Head of caudate nucleus (tissue), 42 donors: ENCODE data around the gene TBXAS1.

Experiments
- DNase-seq, 42 donors: peaks; one replicate each; pipeline versions ENCODE4 v3.0.0 to v3.0.0-alpha.2; 2020 to 2021; ENCODE audit warnings: mixed read lengths in 7 of 42
- intact Hi-C: fragments of 100-400 bp; cut with DNase I; formaldehyde crosslinking; loops from one replicate; pipeline ENCODE4 v1.15.0; 2022

Gene TBXAS1

DNA sequence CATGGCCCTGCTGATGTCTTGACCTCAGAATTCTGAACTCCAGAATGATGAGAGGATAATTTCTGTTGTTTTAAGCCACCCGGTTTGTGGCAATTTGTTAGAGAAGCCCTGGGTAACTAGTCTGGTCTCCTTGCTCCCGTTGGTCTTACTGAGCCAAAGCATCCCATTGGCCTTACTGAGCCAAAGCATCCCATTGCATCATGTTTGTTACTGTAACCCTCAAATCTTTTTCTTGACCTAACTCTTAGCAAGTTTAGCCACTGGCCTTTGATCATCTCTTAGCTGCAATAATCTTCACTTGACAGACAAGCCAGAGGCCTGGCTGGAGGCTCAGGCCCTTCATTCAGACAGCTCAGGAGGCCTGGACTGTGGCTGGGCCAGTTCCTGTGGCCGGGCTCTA, 21.8 kb downstream of the TBXAS1 start:
- intact Hi-C loops, result loop anchor here (2.0 kb wide), 1 partner anchor 18 kb away; no protein-coding TSS in a partner anchor
- no peak for DNase-seq

DNA sequence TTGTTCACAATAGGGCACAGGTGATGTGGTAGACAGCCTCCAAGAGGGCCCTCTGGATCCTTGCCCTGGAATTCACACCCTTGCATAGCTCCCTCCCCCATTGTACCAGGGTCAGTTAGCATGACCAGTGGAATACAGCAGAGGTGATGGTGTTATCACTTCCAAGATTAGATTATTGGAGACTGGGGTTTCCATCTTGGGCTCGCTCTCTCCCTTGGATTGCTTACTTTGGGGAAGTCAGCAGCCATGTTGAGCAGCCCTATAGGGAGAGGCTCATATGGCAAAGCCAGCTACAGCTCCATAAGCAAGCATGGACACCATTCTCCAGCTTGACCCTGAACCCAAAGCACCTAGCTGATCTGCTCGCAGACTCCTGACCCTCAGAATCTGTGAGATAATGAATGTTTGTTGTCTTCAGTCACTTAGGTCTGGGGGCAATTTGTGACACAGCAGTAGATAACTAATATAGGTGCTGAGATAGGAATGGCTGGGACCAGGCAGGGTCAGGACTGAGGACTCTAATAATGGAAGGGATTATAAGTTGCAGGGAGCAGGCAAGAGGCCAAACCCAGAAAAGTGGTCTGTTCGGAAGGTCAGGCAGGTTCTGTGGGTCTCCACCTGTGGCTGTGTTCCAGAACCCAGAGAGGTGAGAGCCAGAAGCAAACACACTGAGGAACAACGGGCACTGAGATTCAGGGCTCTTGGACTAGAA, 22.9 kb downstream of the TBXAS1 start:
- intact Hi-C loops, result loop anchor here (2.0 kb wide), 1 partner anchor 17 kb away; no protein-coding TSS in a partner anchor
- no peak for DNase-seq

DNA sequence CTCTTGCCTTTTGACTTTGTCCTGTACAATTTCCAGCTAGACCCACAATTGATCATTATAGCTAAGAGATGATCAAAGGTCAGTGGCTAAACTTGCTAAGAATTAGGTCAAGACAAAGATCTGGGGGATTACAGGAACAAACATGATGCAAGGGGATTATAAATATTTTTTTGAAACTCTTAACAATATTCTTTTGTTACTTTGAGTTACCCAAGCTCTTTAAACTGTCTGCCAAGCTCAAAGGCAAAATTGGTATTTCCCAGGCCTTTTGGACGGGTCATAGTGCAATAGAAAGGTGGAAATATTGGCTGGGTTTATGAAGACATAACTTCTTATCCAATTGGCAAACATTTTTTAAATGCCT, 23.4 kb downstream of the TBXAS1 start:
- intact Hi-C loops, result no loop called here
- no peak for DNase-seq

DNA sequence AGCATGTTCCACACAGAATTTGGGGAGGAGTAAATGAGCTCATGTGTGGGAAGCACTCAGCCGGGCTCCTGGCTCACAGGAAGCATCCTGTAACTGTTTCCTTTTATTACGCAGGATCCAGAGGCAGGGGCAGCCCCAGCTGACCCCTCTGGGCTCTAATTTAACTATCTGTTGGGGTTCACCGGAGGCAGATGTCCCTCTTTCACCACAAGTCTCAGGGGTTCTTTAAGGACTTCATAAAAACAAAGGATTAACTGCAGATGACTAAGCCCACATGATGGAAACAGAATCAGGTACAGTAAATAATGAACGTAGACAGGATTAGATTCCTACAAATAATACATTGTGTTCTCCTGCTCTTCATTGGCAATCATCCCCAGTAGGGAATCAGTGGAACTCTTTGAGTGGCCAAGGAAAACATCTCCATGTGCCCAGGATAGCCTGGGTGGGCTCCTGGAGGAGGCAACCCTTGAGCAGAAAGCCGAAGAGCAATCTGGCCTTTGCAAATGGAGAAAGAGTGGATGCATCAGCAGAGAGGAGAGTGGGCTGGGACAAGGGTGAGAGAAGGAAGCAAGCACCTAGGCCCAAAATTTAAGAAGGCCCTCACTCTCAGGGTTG, 24.6 kb downstream of the TBXAS1 start:
- intact Hi-C loops, result no loop called here
- no peak for DNase-seq

DNA sequence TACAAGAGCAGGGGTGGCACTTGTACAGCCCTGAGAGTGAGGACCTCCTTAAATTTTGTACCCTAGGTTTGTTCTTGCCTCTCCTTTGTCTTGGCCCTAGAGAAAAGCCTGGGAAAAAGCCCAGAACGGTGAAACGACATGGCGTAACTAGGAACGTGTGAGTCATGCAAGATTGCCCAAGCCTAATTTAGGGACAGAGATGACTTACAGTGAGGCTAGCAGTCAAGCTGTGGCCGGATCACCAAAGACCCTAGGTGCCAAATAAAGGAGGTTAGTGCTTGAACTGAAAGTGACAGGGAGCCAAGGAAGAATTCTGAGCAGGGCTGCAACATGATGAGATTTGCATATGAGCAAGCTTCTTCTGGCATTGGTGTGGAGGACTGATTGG, 25.1 kb downstream of the TBXAS1 start:
- intact Hi-C loops, result no loop called here
- DNase-seq, result no peak

DNA sequence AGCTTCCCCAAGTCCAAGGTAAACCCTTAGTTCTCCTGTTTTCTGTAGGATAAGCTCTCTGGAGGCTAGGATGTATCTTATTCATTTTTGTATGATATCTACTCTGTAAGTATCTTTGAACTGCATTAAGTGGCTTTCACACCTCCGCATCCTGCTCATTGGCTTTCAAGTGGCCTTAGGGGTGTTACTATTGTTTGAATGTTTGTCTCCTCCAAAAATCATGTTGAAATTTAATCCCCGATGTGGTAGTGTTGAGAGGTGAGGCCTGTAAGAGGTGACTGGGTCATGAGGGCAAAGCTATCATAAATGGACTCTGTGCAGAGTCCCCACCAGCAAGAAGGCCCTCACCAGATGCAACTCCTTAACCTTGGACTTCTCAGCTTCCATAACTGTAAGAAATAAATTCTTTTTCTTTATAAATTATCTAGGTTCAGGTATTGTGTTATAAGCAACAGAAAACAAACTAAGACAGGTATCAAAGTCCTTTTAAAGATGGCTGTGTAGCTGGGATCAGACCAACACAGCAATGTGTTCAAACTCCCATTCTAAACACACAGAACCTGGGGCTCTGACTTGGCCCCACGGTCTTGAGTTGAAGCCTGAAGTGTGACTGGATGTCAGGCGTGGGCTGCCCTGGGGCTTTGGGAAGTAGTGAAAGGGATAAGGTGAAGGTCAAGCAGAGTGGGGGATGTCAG, 25.9 kb downstream of the TBXAS1 start:
- intact Hi-C loops, result no loop called here
- no peak for DNase-seq

DNA sequence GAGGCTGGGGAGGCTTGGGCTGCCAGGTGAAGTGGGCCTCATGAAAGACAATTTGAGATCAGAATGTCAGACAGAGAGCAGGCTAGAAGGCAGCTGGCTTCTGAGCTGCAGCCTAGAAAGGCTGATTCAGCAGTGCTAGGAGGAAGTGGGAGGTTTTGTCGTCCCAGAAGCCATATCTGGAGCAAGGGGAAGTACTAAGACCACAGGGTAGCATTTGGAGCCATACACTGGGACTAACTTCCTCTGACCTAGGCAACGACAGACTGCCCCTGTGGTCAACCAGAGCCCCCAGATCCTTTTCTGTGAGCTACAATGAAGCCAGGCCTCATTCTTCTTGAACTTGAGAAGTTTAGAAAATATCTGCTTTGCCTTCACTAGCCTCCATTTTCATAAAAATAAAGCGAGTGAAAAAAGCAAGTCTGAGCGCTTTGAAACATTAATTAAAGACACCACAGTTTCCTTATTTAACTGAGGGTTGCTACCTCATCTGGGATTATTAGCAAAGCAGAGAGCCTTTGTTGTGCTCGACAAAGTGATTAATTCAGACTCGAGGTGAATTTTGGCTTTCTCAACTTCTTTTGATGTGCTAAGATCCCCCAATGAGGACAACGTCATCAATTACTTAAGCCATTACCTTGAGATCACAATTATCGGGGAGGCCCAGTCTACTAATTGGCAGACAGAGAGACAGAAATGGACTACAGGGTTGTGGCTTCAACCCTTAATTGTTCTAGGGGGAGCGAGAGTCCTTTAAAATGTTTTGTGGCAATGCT, 26.6 kb downstream of the TBXAS1 start:
- DNase-seq, result peak in 22 of 42 donors; percentile 6 to 51 (median 26)
- intact Hi-C loops, result no loop called here

DNA sequence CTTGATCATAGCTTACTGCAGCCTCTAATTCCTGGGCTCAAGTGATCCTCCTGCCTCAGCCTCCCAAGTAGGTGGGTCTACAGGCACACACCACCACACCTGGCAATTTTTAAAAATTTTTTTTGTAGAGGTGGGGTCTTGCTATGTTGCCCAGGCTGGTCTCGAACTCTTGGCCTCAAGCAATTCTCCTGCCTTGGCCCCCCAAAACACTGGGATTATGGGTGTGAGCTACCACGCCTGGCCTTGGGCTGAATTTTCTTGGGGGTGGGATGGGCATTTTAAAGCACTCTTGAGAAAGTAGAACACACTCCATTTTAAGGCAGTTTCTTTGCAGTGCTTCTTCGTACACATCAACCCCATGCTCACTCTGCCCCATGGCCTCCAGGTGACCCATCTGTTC, 28.7 kb downstream of the TBXAS1 start:
- DNase-seq, result no peak
- intact Hi-C loops, result no loop called here

DNA sequence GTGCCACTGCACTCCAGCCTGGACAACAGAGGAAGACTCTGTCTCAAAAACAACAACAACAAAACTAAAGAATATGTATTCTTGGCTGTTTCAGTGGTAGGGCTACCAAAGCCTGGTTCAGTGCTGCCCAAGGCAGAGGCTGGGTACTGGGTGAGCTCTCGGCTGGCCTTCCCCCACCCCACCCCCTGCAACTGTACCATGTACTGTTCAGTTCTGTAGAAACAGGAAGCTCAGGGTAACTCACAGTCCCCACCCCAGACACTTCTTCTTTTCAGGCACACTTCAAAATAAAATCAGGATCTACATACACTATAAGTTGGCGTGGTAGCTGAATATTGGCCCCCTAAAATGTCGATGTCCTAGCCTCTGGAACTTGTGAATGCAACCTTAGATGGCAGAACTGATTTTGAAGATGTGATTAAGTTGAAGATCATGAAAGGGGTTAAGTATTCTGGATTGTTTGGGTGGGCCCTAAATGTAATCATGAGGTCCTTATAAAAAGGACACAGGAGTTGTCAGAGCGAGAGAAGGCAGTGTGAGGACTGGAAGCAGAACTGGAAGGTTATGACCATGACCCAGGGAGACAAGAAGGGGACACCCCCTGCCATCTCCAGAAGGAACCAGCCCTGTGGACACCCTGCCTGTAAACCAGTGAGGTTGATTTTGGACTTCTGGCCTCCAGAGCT, 31.2 kb downstream of the TBXAS1 start:
- DNase-seq, result peak in 28 of 42 donors; percentile 7 to 65 (median 27)
- intact Hi-C loops, result no loop called here

DNA sequence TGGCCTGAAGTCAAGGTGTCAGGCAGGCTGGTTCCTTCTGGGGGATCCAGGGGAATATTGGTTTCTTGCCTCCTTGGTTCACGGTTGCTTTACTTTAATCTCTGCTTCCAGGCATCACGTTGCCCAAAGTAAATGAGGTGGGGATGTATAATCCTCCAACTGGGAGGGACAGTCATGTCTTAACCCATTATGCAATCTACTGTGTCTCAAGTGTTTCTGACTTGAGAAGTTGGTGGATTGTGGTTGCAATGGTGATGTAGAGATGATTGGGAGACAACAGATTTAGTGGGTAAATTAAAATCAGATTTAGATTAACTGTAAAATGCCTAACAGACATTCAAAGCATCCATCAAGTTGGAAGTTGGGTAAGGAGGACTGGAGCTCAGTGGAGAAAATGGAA, 32.7 kb downstream of the TBXAS1 start:
- intact Hi-C loops, result no loop called here

DNA sequence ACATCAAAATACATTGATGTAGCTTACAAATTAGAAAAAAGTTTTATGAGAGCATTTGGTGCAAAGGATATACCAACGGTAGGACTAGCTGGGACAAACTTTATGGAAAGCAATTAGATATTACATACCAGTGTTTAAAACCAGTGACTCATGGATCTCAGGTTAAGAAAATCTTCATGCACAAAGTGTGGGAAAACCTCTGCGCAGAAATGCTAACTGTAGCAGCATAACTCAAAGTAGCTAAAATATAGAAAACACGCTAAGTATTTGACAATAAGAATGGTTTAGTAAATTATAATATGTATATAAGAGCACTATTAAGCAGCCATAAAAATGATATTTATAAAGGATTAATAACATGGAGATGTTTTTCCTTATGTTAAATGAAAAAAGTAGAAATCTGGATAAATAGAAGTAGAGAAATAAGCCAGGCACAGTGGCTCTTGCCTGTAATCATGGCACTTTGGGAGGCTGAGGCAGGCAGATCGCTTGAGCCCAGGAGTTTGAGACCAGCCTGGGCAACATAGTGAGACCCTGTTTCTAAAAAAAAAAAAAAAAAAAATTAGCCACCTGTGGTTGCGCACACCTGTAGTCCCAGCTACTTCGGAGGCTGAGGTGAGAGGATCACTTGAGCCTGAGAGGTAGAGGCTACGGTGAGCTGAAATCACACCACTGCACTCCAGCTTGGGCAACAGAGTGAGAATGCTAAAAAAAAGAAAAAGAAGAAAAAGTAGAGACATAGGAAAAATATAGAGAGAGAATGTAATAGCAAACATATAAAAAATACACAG, 37.2 kb downstream of the TBXAS1 start:
- DNase-seq, result no peak
- intact Hi-C loops, result no loop called here

More for the DNA sequence above, 32.7 kb downstream of the TBXAS1 start:
- no peak for DNase-seq

DNA sequence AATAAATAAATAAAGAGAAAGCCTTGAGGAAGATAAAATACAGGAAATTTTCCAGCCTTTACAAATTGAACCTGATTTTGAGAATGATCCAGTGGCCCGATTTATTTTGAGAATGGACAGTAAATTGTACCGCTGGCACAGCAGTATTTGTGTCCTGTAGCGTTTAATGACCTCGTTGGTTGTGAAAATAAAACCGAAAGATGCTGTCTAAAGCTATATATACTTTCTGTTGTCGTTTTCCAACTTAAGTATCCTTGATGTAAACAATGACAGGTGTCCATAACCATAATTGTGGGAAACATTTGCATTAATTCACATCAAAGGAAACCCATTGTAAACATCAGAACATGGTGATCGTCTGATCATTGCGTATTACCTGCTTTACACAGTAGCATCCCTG, 38.8 kb downstream of the TBXAS1 start:
- DNase-seq, result no peak
- intact Hi-C loops, result loop anchor here (2.0 kb wide), 1 partner anchor 17 kb away; no protein-coding TSS in a partner anchor

DNA sequence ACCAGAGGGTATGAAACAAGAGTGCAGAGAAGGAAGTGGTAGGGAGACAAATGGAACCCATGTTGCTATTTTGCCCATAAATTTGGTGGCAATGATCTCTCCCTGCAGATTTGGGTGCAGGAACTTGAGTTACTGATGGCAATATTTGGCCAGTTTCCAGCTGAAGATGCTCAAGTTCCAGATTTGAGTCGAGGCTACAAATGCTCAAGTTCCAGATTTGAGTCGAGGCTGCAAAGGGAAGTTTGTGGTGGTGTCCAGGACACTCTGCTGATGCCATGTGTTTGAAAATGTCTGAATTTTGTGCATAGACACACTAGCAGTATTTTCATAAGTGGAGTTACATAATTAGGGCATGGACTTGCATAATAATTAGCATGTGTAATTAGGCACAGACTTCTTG, 40.8 kb downstream of the TBXAS1 start:
- DNase-seq, result peak in 1 of 42 donors; percentile 41

DNA sequence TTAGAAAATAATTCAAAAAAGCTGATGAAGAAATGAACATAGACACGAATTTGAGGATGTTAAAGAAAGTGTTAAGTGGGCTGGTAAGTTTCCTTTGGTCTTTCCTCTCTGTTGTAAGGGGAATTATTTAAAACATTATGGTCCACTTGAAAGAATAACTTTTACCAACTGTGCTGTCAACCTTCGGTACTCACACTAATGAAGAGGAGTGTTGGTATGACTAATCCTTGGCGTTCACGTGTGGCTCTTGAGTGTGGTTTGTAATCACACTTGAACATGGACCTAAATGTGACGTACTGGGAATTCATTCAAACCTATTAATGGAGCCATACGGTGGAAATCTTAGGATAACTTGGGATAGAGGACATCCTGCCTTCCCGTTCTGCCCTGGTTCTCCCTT, 41.3 kb downstream of the TBXAS1 start:
- DNase-seq, result no peak
- intact Hi-C loops, result no loop called here

More for the DNA sequence above, 40.8 kb downstream of the TBXAS1 start:
- intact Hi-C loops, result loop anchor here (2.0 kb wide), 1 partner anchor 19 kb away; no protein-coding TSS in a partner anchor

DNA sequence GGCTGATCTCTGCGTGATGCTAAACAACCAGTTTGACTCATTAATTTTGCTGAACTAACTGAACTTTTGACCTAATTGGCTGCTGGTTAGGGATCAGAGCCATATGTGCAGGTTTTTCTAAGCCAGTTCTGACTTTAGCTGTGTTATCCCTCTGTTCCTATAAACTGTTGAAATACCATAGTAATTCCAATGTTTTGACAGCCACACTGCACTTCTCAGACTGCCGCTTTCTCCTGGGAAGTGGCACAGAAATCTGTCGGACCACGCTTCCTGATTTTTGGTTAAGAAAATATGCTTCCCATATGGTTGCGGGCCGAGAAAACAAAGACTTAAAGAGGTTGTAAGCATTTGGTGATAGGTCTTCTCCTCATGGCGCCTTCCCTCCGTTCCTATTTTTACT, 42.3 kb downstream of the TBXAS1 start:
- intact Hi-C loops, result no loop called here
- no peak for DNase-seq

DNA sequence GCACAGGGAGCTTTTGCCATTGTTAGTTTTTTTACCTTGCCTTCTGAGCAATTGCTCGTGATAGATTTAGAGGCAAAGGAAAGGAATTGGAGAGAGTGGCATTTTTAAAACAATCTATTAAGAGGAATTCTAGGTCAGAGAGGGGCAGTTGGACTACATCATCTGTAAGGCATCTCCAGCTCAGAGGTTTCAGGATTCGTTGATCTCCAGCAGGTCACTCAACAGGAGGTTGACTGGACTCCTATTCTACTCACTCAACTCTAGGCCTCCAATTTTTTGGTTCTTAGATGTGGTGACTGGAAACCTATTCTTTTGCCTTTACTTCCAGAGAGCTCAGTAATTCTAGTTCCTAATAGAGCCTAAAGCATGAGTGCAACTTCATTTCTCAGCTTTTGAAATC, 42.8 kb downstream of the TBXAS1 start:
- DNase-seq, result no peak
- intact Hi-C loops, result no loop called here

DNA sequence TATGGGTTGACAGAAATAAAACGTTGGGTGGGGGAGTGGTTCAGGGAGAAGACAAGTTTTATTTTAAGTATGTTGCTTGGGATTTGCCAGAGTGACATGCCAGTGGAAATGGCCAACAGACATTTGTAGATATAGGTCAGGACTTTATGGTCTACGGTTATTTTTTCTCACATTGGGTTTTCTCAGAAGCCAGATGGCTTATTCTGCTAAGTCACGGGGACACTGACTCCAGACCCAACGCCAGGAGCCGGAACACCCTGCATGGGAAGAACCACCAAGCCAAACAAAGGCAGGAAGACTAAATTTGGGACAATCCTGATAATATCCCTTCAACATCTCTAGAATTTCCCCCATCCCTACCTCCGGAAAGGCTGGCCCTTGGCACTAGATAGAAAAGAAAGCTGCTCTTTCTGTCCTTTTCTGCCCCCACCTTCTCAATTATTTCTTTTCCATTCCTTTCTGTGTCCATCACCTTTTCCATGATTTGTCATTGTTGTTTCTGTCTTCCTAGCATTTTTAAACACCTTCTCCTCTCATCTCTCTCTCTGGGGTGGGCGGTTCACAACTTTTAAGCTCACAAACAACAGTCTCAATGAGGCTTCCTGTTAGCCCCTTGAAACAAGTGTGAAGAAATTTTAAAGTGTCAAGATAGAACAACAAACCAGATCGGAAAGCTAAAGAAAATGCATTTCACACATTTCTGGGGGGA, 44.7 kb downstream of the TBXAS1 start:
- intact Hi-C loops, result no loop called here
- no peak for DNase-seq

DNA sequence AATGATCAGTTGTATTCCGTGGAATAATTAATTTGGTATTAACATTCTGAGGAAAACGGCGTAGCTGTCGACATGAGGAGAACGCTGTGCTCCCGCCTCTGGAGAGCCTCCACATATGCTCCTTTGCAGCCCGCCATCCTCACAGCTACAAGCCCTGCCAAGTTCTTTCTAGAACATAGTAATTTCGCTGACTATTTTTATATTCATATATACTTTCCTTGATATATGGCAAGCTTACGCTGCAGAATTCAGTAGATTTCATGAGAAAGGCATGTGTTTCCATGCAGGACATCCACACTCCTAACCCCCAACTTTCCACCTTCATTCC, 45.2 kb downstream of the TBXAS1 start:
- intact Hi-C loops, result no loop called here
- DNase-seq, result no peak
